CD4-positive, alpha-beta T cell treated with Interleukin-21 for 1 hour (primary cell): ENCODE results near the gene HPGD.
A peak's percentile ranks its signal among the peaks of the same experiment; 100 is the strongest.

ENCODE experiments used
- DNase-seq: peaks from one replicate; pipeline ENCODE4 v3.0.0-alpha.2; 2020

HPGD gene

DNA sequence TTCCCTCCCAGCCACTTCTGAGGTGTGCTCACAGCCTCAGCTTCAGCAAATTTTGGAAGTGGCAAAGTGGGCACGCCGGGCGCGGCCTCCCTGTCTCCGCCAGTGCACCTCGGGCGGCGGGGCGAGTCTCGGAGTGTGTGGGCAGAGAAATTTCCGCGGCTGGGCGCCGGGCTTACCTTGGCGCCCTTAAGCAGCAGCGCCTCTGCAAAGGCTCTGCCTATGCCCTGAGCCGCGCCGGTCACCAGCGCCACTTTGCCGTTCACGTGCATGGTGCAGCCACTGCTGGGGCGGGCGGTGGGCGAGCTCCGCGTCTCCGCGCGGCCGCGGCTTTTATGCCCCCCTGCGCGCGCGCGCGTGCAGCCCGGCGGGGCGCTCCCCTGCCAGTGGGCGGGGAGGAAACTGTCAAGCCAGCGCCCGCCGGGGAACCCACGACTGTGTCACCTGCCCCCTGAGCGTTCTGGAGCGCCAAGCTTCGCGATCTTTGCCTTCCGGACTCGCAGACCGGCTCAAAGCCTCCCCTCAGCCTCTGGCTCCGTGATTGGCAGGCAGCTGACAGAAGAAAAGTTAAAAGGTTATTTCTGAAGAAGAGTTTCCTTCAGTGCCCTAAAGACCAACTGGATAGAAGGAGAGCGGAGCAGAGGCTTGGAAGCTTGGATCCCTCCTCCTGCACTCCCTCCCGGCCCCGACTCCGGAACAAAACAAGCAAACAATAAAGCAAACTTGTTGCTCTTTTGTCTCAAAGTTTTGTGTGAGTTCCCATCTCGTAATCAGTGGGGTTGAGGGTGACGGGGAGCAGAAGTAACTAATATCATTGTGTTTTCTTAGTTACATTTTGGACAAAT, at the start of gene HPGD:
HPGD (minus strand) TSS at position 306 of the 842 bp plus-strand sequence; CDS start at position 269, 37 bp downstream.
- peak; percentile 68 for DNase-seq

DNA sequence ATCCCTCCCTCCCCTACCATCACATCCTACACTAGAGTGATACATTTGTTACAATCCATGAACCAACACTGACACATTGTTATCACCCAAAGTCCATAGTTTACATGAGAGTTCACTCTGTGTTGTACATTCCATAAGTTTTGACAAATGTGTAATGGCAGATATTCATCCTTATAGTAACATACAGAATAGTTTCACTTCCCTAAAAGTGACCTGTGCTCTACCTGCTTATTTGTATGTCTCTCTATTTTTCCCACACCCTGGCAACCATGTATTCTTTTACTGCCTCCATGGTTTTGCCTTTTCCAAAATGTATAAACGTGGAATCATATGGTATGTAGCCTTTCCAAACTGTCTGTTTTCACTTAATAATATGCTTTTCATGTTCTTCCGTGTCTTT, 42.2 kb upstream of the HPGD start:
- no peak for DNase-seq

DNA sequence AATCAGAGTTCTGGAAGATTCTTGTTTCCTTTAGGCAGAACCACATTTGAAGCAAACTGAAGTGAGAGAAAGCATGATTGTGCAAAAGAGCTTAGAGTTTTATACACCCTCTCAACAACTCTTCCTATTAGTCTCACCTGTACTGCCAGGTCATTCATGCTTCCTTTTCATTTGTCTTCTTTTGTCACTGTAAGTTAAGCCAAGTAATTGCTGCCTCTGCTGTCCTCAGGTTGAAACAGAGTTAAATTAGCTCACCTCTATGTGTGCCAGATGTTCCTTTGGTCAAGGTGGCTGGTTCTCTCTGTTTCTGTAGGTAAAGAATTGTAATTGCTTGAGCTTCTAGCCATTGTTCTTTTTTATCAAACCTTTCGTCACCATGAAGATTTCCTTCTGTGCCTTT, 41.1 kb upstream of the HPGD start:
- no peak for DNase-seq

DNA sequence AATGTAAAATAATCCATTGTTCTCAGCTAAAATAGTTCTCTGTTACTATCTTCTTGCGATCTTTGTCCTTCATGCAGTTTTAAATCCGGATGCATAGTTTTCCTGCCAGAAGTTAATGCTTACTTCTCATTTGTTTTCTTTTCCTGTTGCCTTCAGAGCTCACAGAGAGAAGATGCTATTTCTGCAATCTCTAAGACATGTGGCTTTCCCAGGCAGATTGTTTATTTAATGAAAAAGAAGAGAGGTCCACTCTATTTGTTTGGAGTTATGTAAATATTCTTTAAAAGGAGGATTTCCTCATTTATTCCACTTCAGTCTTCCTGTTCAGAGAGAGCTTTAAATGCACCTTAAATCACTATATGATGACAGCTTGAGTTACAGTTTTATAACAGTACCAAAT, 39.3 kb upstream of the HPGD start:
- no peak for DNase-seq

DNA sequence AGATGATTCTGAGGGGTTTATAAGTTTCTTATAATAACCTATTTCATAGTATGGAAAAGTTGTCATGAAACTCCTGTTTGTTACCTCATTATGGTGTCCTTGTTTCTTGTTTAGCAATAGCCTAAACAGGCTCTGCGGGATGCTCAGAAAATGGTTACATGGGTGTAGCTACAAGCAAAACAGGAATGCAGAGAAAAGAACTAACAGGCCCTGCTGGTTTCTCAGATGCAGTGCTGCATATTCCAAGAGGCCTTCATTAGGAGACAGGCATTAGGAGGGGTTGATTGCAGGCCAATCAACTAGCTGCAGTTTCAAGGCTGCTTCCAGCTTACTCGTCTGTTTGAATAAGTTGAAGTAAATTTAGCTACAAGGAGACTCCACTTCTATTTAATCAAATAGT, 37.6 kb upstream of the HPGD start:
- DNase-seq = no peak

DNA sequence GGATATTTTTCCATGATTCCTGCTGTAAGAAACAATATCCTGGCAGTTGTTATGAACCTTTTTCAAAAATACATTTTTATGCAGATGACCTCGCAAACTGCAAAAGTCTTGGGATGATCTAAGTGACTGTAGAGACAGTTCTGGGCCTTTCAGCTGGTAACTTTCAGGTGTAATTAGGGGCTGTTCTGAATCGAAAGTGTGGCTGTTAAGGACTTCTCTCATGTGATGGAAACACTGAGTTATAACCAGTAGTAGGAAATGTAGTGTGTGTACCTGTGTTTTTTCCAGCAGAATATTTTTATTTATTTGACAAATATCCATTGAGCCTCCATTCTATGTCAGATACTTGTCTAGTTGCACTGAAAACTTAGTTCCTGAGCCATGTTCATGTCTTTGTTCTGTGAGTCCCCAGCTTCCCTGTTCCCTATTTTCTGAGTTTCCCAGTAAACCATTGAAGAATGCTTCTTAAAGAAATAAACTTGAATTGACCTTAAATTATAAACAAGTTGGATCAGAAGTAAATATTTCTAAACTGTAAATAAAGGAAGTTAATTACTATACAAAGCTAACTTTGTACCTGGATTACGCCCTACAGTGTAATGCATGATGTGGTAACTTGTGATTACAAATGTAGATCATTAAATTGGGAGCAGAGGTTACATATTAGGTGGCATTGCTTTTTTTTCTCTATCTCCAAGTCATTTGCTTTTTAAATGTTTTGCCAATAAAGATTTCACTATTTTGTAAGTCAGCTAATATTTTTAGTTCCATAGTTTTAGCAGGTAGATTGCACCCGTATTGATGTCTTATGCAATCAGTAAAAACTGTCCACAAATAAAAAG, 33.7 kb upstream of the HPGD start:
- DNase-seq = no peak

DNA sequence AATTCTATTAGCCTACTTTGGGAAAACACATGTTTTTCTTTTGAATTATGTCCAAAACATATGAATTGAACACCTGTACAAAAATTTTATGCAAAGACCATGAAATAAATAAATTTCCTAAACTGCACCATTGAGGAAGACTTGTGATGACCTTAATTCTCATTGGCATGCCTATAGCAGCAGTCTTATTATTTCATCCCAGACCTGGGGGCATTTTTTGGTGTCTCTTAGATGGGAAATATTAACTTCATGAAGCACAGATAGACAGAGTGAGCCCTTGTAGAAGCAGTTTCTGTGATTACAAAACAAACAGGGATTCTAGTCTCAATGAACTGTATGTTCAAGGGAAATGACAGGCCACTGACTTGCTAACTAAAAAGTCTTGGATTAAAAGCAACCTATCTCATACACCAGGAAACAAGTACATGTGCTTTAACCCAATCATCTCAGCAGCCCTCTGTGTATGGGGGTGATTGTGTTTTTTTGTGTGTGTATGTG, 32.0 kb upstream of the HPGD start:
- DNase-seq = no peak

DNA sequence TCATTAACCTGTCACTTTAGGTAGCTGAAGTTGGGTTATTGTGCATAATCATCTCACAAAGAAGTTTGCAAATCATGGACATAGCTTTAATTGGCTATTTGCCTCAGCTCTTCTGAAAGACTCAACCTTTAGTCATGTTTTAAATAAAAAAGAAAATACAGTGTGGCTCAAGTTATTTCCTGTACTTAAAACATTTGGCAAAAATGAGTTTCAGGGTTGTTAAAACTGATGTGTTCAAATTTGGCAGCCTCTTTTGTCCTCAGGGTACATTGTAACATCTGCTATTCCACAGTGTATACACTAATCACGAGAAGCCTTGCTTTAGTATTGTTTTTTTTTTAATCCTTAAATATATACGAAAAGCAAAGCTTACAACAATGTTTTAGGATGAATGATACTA, 31.5 kb upstream of the HPGD start:
- DNase-seq = no peak

DNA sequence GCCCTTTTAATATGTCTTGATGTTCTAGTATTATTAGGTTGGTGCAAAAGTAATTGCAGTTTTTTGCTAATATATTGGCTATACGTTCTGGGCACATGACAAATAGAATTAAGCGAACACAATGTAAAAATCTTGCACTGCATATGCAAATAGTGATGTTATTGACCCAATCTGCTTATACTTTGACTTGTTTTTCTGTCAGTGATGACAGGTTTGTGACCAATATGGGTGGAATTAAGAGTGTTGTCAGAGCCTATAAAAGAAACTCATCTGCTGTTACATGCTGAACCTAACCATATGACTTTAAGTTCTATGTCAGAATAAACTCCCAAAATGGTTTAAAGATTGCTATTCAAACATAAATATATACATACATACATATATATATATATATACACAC, 30.7 kb upstream of the HPGD start:
- DNase-seq = no peak

DNA sequence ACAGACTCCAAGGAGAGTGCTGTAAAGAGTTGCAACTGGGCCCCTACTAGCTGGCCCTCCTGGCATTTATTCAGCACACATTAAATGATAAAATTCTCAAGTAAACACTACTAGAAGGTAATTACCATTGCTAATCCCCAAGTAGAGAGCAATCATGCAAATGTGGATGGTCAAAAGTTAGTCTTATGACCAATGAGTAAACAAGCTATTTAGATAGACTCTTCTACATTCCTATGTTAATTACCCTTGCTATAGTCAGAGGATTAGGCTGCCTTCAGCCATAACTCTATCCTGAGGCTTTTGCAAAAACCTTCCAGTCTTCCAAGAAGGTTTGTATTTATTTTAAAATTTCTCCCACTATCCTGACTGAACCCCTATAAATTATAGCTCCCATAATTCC, 28.3 kb upstream of the HPGD start:
- DNase-seq = no peak

DNA sequence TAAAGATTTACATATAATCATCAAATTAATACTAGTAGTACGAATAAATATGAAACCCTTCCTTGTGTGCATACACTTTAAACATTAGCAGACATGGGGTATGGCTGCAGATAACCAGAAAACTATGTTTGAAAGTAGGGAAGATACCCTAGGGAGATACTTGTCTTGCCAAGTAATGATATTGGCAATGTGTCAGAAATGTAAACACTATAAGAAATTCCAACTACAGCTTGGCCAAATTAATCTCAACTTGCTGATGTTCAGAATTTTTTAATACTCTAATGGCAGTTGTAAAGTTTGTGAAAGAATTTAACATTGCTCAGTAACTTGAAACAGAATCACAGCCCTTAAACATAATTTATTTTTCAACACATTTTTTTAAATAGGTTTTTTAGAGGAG, 27.4 kb upstream of the HPGD start:
- no peak for DNase-seq

DNA sequence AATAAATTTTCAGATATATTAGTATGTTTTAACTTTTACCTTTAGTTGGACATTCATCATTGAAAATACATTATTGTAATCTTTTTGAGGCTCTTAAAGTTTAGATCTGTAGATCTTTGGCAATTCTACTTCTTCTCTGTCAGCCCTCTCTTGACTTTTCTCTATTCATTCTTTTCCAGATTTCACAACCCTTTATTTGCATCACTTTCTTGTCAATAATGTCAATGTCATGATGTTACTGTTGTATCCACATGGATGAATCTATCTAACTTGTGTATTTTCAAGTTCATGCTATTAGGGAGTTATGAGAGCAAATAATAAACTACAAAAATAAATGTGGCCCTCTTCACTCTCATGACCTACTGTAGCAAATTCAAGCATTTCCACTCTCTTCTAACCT, 23.0 kb upstream of the HPGD start:
- DNase-seq = no peak

DNA sequence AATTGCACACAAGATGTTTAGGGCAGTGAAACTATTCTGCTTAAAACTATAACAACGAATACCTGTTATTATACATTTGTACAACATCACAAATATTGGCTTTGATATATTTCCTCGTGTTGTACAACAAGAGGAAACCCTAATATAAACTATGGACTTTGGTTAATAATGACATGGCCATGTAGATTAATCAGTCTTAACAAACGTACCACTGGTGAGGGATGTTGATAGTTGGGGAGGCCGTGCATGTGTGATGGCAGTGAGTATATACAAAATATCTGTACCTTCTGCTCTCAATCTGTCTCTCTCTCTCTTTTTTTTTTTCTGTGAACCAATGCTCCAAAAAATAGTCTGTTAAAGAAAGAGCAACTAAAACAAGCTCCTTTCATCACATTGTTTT, 22.2 kb upstream of the HPGD start:
- DNase-seq = no peak

DNA sequence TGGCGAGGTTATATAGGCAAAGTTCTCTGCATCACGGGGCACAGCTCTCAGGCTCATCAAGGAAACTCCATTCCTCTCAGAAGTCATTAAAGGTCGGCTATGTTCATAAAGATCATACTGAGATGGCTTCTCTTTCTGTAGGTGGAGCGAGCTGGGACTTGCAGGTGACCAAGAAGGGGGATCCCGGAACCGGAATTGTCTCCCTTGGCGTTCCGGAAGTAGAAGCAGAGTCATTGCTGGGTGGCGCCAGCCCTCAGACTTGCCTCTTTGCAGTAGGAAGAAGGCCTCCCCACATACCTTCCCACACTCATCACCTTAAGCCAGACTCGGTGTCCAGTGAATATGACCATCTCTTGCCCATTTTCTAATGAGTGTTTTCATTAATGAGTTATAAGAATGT, 17.9 kb upstream of the HPGD start:
- no peak for DNase-seq

DNA sequence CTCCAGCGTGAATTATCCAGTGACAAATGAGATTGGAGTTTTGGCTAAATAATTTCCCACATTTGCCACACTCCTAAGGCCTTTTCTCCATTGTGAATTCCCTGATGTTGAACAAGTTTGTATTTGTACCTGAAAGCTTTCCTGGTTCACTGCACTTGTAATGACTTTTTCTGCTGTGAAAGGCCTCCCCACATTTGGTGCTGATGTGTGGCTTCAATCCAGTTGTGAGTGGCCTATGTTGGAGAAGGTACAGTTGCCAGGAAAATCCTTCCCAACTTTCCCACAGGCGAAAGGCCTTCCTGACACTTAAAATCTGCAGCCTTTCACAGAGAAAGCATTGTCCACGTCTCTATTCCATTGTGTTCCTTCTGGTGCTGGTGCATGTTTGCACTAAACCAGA, 17.3 kb upstream of the HPGD start:
- no peak for DNase-seq

DNA sequence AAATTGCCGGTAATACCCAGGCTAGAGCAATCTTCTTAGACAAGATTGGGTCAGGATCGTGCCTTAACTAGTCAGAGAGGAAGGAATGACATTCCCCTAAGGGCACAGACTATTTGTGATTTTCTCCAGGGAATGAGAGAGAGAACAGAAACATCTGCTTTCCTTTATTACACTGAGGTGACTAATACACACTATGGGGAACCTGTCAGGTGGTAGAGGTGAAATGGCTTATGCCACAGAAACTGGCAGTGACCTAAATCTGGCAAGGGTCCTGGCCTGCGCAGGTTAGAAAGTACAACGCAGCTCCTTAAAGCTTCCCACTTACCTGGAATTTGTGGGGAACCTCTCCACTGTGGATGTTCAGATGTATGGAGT, 16.6 kb upstream of the HPGD start:
- DNase-seq = no peak

DNA sequence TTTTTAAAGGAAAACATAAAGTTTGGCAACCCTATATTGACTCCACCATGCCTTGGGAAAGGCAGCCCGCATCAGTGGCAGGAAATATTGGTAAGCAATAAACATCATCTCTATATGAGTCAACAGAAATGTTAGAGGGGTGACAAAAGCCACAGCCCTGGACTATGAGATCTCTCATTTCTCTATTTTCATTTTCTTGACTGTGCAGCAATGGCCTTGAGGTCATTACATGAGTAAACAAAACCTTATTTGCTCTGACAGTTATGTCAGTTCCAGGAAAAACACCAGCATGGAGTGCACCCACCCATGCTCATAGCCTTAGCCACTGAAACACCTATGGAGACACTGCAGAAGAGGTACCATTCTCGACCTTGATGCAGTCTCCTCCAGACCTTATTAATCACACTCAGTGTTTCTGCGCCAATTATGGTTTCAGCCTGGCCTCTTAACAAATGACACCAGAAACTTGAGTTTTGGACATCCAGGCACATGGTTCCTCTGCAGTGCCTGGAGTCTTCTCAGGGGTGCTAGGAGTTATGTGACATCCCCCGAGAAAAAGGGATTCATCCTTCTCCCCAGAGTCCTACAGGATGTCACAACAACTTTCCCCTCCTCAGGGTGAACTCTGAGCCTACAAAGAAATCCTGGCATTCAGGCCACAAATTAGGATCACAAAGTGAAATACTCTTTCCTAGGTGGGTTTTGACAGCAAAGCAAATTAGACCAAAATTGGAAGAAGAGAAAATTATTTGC, 16.0 kb upstream of the HPGD start:
- no peak for DNase-seq

DNA sequence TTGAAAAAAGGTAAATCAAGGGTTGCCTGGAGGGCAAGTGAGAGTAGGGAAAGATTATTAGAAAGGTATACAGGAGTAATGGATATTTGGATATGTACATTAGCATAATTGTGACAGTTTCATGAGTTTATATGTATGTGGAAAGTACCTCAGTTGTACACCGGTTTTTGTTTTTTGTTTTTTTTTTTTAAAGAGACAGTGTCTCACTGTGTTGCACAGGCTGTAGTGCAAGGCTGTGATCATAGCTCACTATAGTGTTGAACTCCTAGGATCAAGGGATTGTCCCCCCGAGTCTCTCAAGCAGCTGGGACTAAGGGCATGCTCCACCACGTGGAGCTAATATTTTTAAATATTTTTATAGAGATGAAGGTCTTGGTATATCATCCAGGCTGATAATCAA, 15.3 kb upstream of the HPGD start:
- DNase-seq = no peak

DNA sequence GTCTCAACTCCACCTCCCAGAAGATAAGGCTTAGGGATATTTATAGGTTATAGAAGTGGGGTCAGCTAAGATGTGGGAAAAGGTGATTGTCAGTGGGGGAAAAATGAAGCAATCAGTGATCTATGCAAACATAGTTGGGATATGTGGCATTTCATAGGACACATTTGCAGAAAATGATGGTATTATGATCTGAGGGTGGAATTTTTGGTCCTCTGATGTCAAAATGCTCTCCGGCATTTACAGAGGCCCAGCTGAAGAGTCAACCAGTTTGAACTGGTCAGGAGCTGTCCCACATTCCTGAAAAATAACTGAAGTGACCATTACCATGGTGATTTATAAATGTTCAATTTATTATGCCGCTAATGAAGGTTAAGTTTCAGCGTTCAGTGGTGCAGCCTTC, 12.2 kb upstream of the HPGD start:
- DNase-seq = no peak

DNA sequence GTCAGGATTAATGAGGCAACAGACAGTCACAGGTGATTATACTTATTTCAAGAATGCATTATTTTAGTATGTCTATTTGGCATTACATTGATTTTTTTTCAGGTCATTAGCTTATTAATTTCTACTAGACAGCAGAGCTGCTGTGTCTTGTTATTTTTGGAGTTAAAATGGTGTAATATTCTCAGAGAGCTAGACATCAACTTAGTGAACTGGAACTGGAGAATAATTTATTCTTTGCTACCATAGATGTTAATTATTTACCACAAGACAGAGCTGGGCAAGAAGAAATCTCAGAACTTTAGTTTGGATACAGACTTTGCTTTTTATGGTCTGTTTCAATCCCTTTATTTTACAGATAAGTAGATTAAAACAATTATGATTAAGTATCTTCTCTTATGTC, 10.2 kb upstream of the HPGD start:
- DNase-seq = no peak

DNA sequence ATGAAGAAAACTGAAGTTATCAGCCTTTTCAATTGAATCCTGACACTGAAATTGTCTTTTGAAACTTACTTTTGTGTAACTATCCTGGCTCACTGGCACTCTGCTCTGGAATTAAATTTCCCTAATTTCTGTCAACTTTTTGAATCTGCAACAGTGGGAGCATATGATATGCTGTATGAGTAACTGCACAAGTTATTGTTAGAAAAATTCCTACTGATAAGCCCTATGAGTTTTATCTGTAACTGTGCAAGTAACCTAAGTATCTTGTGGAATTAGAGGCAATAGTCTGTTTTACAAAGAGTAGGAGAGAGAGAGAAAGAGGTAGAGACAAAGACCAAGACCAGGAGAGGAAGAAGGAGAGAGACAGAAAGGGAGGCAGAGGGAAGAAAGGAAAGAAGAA, 9.2 kb upstream of the HPGD start:
- DNase-seq = no peak

DNA sequence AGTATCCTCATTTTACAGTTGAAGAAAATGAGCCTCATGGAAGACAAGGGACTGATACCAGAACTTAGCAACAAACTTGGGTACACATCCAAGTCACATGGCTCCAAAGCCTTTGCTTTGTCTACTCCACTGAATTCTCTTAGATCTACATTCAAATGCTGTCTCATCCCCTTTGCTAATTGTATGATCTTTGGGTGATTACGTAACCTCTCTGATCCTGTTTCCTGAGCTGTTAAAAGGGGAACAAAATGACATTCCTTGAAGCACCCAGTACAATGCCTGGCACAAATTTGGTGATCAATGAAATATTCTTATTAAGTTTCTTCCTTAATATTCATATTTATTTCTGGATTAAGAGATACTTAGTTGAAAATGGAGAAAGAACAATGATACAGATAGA, 5.9 kb upstream of the HPGD start:
- DNase-seq = no peak

DNA sequence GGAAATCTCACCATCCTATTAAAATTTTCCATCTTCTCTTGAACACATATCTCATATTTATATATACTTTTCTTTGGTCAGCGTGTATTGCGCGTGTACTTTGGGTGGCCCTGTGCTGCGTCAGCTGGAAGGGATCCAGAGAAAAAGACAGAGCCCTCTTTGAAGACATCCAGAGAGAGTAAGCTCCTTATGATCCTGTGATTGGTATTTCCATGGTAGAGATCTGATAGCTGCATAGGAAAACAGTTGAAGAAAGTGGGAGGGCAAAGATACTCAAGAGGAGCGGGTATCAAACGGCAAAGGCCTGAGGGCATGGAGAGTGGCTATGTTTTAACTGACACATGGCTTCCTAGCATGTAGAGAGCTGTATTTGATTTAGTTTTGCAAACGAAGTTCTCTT, 4.4 kb upstream of the HPGD start:
- DNase-seq = no peak

DNA sequence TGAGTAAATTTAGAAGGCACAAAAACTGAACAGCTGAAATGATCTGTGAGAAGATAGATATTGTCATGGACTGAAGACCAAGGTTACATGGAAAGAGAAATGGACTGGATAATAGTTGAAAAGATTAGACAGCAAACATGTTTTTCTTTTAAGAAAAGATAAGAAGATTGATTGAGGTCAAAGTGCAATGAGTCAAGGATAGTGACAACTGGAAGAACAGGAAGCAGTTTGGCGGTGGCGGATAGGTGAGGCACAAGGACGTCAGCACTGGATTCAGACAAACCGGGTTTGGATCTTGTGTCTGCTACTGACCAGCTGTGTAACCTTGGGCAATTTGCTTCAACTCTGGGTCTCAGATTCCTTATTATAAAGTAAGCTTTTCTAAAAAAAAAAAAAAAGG, 2.0 kb upstream of the HPGD start:
- no peak for DNase-seq
